ACHN (cell line): ENCODE results near the gene TSSK2.

Experiments
- DNase-seq: peaks from one replicate; pipeline ENCODE4 v3.0.0-alpha.2; 2015
- in situ Hi-C: cut with HindIII; loops from 2 replicates; pipeline ENCODE4 v1.10.0; 2017; ENCODE audit warnings: low sequenced_read_pairs, low pct_ligation_motif_present, low pct_unique_long_range_greater_than_20kb

The TSSK2 gene

DNA sequence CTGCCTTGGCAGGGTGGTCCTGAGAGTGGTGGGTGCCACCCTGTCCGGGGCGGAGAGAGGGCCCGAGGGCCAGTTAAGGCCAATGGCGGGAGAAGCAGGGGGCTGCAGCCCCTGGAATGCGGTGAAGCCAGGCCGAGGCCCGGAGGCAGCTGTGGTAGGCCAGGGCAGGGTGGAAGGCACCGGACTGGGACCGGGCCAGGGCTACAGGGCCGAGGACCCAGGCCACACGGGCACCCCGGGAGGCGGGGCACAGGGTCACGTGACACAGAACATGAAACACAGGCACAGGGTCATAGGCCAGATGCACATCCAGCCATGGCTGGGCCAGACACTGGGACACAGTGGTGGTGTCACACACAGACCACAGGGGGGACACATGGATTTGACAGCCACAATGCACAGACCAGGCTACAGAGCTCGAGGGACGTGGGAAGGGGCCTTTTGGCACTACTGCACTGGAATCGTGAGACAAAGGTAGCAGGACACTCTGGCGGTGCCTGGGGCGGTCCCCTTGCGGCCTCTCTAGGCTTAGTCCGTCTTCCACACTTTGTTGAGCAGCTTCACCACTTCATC, 44.6 kb downstream of the TSSK2 start:
- no peak for DNase-seq
- in situ Hi-C loops = no loop called here

DNA sequence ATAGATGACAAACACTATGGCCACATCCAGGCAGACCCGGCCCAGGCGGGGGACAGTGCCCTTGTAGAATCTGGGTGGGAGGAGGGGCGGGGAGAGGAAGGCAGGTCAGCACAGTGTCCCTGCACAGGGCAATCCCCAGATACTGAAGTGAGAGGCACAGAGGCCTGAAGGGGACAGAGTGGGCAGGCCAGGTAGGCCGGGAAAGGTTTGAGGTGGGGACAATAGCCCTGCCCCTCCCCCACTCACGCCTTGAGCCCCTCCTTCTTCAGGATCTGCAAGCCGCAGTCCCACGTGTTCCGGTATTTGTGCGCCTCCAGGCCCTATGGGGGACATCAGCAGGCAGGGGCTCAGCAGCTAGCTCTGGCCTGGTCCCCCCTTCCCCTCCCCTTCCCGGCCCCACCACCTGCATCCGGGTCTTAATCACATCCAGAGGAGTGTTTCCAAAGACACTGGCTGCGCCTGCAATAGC, 45.1 kb downstream of the TSSK2 start:
- no peak for DNase-seq
- in situ Hi-C loops = no loop called here

DNA sequence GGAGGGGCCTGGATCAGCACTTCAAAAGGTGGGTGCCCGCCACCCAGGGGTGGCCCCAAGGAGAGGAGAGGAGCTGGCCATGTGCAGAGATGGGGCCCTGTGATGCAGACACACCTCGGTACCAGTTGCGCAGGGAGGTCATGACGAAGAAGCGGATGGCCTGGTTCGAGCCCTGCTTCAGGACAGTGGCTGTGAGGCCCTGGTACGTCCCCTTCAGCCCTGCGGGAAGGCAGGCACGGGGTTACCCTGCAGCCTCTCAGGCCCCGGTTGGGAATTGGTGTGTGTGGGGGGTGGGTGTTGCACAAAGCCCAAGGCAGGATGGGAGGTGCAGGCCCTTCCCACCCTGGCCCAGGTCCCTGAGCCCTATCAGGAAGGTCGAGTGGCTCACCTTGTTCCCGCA, 45.6 kb downstream of the TSSK2 start:
- in situ Hi-C loops = no loop called here

DNA sequence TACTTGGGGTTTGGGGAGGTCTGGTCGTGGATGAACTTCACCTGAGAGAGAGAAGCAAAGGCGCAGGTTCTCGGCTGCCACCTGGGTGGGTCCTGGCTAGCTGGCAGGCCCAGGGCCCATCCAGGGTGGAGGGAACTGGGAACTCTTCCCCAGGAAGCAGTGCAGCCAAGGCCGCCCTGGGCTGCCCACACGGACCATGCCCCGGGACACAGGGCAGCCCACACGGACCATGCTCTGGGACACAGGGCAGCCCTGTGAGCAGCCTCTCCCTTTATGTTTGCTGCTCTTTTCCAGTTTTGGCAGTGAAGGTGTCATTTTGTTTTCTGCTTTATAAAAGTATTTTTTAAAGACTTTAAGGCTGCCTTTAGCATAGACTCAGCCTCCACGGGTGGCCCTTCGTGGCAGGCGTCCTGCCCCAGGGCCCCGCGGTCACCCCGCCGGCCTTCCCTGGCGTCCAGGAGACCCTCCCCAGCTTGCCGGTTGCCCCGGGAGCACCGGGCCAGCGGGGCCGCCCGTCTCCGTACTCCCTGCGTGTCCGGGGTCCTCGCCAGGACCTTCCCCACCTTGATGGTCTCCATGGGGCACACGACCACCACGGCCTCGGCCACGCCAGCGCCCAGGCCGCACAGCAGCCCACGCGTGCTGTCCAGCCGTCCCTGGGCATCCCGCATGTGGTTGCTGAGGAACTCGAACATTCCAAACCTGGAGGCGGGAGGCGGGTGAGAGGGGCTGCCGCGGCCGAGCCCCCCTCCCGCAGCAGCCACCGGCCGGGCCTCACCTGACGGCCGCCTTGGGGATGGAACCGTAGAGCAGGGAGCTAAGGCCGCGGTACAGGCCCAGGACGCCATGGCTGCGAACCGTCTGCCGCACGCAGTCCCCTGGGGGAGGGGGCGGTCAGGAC, 46.3 kb downstream of the TSSK2 start:
- in situ Hi-C loops = no loop called here
- DNase-seq = no peak

More for the DNA sequence above, 45.6 kb downstream of the TSSK2 start:
- no peak for DNase-seq

DNA sequence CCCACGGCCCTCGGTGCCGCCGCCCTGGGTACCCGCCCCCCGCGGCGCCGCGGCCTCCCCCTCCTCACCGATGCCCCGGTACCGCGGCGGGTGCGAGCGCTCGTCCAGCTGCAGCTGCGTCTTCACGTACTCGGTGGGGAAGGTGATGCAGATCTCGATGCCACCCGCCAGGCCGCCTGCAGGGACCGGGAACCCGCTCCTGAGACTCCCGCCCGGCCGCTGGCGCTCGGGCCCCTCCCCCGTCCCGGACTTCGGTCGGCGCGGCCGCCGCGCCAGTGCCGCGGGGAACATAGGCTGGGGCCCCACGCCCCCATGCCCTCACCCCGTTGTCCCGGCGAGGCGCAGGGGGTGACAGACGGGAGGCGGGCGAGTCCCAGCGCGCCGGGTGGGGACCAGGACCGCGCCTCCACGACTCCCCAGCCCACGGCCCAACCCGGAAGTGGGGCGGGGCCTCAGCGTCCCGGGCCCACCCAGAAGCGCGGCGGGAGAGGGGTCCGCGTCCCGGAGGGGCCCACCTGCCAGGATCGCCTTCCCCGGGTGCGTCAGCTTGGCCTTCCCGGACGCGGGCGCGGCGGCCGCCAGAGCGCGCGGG, 47.1 kb downstream of the TSSK2 start:
- in situ Hi-C loops = no loop called here
- DNase-seq = peak; percentile 45

DNA sequence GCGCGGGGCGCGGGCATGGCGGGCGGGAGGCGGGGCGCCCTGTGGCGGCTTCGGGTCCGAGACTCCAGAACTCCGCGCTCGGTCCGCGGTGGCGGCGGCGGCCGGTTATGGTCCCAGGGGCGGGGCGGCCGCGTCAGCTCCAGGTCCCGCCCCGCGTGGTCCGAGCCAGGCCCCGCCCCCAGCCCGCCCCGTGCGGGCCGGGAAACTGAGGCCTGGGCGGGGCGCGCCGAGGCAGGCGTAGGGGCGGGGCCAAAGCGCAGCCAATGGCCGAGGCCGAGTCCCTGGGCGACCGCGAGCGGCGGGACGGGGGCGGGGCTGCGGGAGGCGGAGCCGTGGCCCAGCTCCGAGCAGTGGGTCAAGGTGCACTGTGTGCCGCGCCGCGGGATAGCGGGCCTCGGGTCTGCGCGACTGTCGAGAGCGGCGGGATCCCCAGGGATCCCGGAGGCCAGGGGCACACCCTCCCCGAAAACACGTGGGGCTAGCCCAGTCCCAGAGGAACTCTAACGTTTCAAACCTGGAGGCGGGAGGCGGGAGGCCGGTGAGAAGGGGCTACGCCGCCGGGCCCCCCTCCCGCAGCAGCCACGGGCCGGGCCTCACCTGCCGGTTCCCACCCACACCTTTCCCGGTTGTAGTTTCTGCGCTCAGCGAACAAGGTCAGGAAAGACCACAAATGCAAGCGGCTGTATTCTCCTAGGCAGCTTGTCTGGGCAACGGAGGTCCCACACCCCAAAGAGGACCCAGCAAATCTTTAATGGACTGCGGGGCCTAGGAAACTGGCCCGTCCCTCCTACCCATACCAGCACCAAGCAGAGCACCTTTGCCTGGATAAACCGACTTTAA, 47.8 kb downstream of the TSSK2 start, which contains the start of gene SLC25A1:
Gene SLC25A1, minus strand, starts transcription at position 80 of the 840 bp plus-strand sequence. Its CDS starts 63 bp downstream, at position 17.
- in situ Hi-C loops = no loop called here
- peak; percentile 89 for DNase-seq

DNA sequence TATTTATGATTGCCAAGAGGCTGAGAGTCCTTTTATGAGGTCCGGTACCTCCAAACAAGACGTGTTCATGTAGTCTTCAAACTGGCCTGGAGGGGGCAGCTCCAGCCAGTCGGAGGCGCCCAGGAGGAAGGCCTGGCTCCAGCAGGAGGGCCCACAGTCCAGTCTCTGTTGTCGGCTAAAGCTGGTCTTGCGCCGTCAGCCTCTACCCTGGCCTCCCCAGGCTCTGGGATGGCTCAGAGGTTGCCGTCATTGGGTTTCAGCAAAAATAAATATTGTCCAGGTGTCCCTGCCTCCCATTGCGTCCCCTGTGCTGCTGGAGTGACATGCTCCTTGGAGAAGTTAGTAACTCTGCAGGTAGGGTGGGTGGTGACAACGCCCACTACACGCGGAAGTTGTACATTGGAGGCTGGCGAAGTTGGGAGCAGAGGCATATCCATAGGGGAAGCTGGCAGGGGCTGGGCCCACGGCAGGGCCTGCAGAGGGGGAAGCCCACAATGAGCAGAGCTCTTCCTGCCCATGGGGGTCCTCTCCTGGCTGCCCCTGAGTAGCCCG, 48.5 kb downstream of the TSSK2 start:
- DNase-seq = peak; percentile 76
- in situ Hi-C loops = no loop called here

DNA sequence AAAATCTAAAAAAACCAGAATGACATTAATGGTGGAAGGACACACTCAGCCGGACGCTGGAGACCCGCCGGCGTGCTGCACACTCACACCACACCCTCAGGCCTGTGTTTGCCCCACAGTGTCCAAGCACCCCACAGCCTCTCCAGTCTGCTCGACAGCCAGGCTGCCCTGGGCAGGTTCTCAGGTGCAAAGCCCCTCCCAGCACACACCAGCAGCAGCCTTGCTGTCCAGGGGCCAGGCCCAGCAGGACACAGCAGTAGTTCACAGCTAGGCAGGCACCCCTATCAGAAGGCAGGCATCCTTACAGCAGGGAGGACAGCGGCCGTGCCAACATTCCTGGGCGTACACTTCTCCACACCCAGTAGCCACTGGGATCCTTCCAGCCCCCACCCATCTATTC, 49.1 kb downstream of the TSSK2 start:
- in situ Hi-C loops = no loop called here
- no peak for DNase-seq

DNA sequence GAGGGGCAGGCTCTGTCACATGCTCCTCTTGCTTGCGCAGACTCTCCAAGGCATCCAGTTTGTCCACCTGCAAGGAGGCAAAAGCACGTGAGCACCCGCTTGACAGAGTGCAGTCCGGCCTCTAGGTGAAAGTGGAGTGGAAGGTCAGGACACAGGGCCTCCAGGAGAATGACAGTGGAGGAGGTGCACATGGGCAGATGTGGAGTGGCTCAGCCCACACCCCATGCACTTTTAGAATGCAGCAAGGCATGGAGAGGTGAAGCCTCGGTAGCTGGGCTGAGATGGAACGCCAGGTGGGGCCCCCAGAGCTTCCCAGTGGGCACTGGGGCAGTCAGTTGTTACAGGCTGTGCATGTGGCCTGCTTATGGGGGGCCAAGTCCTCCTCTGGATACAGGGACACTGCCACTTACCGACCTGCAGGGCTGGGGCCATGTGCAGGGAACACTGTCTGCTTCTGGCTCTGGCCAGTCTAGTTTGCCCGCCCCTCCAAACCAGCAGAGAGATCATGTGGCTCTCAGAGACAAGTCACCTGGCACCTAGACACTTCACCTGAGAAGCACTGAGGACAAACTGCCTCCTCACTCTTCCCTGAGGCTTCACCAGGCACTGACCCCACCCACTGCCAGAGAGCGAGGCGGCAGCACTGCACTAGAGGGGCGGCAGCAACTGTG, 49.8 kb downstream of the TSSK2 start:
- in situ Hi-C loops = no loop called here
- DNase-seq = no peak

DNA sequence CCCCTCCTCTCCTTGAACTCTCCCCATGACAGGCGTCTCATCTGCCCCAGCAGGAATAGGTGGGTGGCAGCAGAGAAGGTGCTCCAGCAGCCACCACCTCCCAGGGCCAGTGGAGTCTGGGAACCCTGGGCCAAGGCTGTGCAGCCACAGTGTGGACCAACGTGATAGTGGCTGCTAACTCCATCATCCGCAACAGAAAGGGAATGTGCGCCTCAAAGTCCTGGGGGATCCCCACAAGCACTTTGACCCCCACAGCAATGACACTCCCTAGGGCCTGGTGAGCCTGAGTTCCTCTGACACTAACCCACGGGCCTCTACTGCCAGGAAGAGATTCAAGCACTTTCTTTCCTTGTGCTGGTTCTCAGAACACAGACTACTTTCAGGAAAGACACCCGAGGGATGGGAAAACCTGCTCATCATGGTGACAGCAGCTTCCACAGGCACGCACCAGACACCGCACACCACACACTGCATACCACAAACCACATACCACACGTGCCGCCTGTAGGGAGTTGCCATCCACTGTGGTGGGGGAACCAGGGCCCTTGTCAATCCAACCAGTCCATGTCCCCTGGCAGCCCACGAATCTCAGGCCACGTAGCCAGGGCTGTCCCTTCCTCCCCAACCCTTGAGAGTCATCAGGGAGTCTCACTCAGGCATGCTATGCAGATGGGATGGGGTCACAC, 50.8 kb downstream of the TSSK2 start:
- DNase-seq = no peak
- in situ Hi-C loops = no loop called here
